Measurements from ENCODE around the gene PLN. TPM values are rescaled to one million over a fixed set of nuclear protein-coding genes. Genes with fewer than 3 reads are reported as not detected.

PLN gene
- total RNA-seq, 4 donors from 2014 or later, result 11.0 to 13.6 (median 12.2) TPM

- H3K27me3 ChIP-seq, result no peaks in the 10 kb centered on the region
- peaks cover 0 to 3% (median 0%) of the 10 kb centered on the region in 4 donors for H3K4me1 ChIP-seq
- DNase-seq (ENCODE audit: low spot score in 2 of 2), result no peak
- H3K4me3 ChIP-seq, result no peak overlapping the region
- peaks cover 0 to 58% (median 0%) of the 10 kb centered on the region in 3 donors for H3K36me3 ChIP-seq
- H3K9me3 ChIP-seq, result peaks cover 0 to 59% (median 16%) of the 10 kb centered on the region in 4 donors
- WGBS, 2 donors, result 94 to 95% methylated on average over 13 of the region's 13 CpGs
- no peak for TF ChIP-seq POLR2A (IDR thresholded peaks at IDR 0.05)
- no peak overlapping the region for H3K27ac ChIP-seq
Measured at GRCh38 chr6:118574051-118574865, 26.2 kb downstream of the PLN start.

GRCh38 chr6:118577972-118578371 is 29.9 kb downstream of the PLN start:
- no peaks in the 10 kb centered on the region for H3K27me3 ChIP-seq
- H3K4me1 ChIP-seq, result peaks cover 0 to 23% (median 6%) of the 10 kb centered on the region in 4 donors
- 71 to 72% methylated on average over 4 of the region's 4 CpGs for WGBS, 2 donors
- peaks cover 0 to 54% (median 0%) of the 10 kb centered on the region in 3 donors for H3K36me3 ChIP-seq
- no peak overlapping the region for H3K27ac ChIP-seq
- TF ChIP-seq POLR2A (IDR thresholded peaks at IDR 0.05) (no peak), CTCF (IDR thresholded peaks at IDR 0.05) (no peak), EP300 (IDR thresholded peaks at IDR 0.05) (no peak)
- peaks cover 0 to 64% (median 17%) of the 10 kb centered on the region in 4 donors for H3K9me3 ChIP-seq
- DNase-seq (ENCODE audit: low spot score in 2 of 2), result no peak
- no peak overlapping the region for H3K4me3 ChIP-seq

GRCh38 chr6:118578617-118579016 is 30.5 kb downstream of the PLN start:
- peaks cover 0 to 23% (median 6%) of the 10 kb centered on the region in 4 donors for H3K4me1 ChIP-seq
- H3K4me3 ChIP-seq, result no peak overlapping the region
- H3K27ac ChIP-seq, result no peak overlapping the region
- TF ChIP-seq POLR2A (IDR thresholded peaks at IDR 0.05) (no peak), CTCF (IDR thresholded peaks at IDR 0.05) (no peak), EP300 (IDR thresholded peaks at IDR 0.05) (no peak)
- no peaks in the 10 kb centered on the region for H3K27me3 ChIP-seq
- no peak for DNase-seq (ENCODE audit: low spot score in 2 of 2)
- H3K36me3 ChIP-seq, result peaks cover 0 to 53% (median 0%) of the 10 kb centered on the region in 3 donors
- peaks cover 0 to 58% (median 16%) of the 10 kb centered on the region in 4 donors for H3K9me3 ChIP-seq
- 98 to 99% methylated on average over 12 of the region's 12 CpGs for WGBS, 2 donors

GRCh38 chr6:118579786-118580185 is 31.7 kb downstream of the PLN start:
- no peak for DNase-seq (ENCODE audit: low spot score in 2 of 2)
- H3K27me3 ChIP-seq, result no peaks in the 10 kb centered on the region
- H3K36me3 ChIP-seq, result peaks cover 0 to 42% (median 0%) of the 10 kb centered on the region in 3 donors
- H3K4me1 ChIP-seq, result peaks cover 0 to 34% (median 9%) of the 10 kb centered on the region in 4 donors
- WGBS, 2 donors, result 84 to 85% methylated on average over 2 of the region's 2 CpGs
- H3K27ac ChIP-seq, result no peak overlapping the region
- peaks cover 0 to 47% (median 8%) of the 10 kb centered on the region in 4 donors for H3K9me3 ChIP-seq
- TF ChIP-seq CTCF (IDR thresholded peaks at IDR 0.05) (no peak), EP300 (IDR thresholded peaks at IDR 0.05) (no peak), POLR2A (IDR thresholded peaks at IDR 0.05) (no peak)
- no peak overlapping the region for H3K4me3 ChIP-seq

- H3K9me3 ChIP-seq, result peaks cover 0 to 36% (median 6%) of the 10 kb centered on the region in 4 donors
- peaks cover 0 to 32% (median 0%) of the 10 kb centered on the region in 3 donors for H3K36me3 ChIP-seq
- no peaks in the 10 kb centered on the region for H3K27me3 ChIP-seq
- 62 to 64% methylated on average over 10 of the region's 10 CpGs for WGBS, 2 donors
- H3K27ac ChIP-seq, result peak overlapping the region in 2 of 4 donors; percentile 56 to 62
- peak in 4 of 5 experiments; percentile 45 to 76 (median 61) for TF ChIP-seq CTCF (IDR thresholded peaks at IDR 0.05)
- no peak for TF ChIP-seq EP300 (IDR thresholded peaks at IDR 0.05)
- H3K4me1 ChIP-seq, result peaks cover 0 to 44% (median 9%) of the 10 kb centered on the region in 4 donors
- no peak overlapping the region for H3K4me3 ChIP-seq
- peak in 1 of 2 donors; percentile 40 for DNase-seq (ENCODE audit: low spot score in 2 of 2)
Measured at GRCh38 chr6:118580585-118581419, 32.7 kb downstream of the PLN start.

Measured in tibial nerve (tissue), 4 donors.